Islet precursor cell (in vitro differentiated cells): ENCODE results near the gene THEMIS.
"Not testable (repeated sequence)": the region's sequence is repeated elsewhere in the genome, so short reads cannot be mapped to it uniquely, and the experiment has no call there.

Experiments
- DNase-seq: peaks from one replicate; pipeline ENCODE4 v3.0.0-alpha.2; 2018

The THEMIS gene, protein sequence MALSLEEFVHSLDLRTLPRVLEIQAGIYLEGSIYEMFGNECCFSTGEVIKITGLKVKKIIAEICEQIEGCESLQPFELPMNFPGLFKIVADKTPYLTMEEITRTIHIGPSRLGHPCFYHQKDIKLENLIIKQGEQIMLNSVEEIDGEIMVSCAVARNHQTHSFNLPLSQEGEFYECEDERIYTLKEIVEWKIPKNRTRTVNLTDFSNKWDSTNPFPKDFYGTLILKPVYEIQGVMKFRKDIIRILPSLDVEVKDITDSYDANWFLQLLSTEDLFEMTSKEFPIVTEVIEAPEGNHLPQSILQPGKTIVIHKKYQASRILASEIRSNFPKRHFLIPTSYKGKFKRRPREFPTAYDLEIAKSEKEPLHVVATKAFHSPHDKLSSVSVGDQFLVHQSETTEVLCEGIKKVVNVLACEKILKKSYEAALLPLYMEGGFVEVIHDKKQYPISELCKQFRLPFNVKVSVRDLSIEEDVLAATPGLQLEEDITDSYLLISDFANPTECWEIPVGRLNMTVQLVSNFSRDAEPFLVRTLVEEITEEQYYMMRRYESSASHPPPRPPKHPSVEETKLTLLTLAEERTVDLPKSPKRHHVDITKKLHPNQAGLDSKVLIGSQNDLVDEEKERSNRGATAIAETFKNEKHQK

GRCh38 chr6:127900935-127901334 lies at the start of gene THEMIS:
TSS of gene THEMIS (minus strand) at chr6:127901058. CDS start at chr6:127900932, 126 bp downstream.
- DNase-seq, result no peak

GRCh38 chr6:127949251-127949650 lies 48.4 kb upstream of the THEMIS start:
- no peak for DNase-seq

DNA sequence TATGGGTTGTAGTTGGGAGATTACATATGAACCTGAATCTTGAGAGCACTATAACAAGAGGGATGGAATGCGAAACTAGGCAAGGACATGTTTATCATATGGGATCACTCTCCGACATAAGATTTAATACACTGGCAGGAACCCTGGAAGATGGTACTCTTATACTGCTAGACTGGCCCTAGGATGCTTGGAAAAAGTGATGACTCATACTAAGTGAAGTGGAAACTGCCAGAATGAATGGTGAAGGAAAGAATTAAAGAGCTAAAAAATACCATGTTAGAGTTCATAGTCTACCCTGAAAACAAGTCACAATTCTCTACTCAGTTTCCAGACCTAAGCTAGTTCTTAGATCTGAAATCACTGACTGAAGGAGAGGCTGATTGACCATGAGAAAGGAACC lies 45.5 kb upstream of the THEMIS start:
- DNase-seq, result no peak

- DNase-seq, result no peak
These were observed 44.7 kb upstream of the THEMIS start for GRCh38 chr6:127945434-127946097.

- DNase-seq, result no peak
These were observed 40.4 kb upstream of the THEMIS start for GRCh38 chr6:127941228-127941627.

DNA sequence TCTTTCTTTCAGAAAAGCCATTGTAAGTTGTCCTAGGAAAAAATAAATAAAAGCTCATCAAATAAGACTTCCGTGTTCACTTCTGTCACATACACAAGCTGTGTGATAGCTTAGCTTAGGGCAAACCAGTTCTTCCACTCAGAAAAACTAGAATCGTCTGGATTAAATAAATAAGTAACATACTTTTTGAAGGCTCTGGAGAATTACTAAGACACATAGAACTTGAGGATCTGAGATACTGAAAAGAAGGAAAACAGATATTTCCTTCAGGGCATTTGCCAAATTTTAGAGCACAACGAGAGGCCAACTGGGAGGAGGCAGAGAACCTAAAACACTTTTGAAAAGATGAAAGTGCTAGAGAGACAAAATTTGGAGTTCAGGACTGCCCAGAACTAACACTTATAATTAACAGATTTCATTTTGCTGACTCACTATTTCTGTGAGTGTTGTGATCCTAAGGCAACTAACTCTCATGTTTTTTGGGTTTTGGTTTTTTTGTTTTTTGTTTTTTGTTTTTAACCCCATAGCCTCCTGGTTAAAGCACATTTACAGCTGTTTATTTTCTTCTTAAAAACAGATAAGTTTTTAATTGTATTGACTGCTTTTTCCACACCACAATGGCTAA lies 38.7 kb upstream of the THEMIS start:
- DNase-seq, result no peak

GRCh38 chr6:127938701-127939100 lies 37.8 kb upstream of the THEMIS start:
- no peak for DNase-seq

- DNase-seq, result no peak
These were observed 36.9 kb upstream of the THEMIS start for GRCh38 chr6:127937747-127938146.

- DNase-seq, result no peak
These were observed 36.2 kb upstream of the THEMIS start for GRCh38 chr6:127937102-127937501.

GRCh38 chr6:127934956-127935355 lies 34.1 kb upstream of the THEMIS start:
- no peak for DNase-seq

DNA sequence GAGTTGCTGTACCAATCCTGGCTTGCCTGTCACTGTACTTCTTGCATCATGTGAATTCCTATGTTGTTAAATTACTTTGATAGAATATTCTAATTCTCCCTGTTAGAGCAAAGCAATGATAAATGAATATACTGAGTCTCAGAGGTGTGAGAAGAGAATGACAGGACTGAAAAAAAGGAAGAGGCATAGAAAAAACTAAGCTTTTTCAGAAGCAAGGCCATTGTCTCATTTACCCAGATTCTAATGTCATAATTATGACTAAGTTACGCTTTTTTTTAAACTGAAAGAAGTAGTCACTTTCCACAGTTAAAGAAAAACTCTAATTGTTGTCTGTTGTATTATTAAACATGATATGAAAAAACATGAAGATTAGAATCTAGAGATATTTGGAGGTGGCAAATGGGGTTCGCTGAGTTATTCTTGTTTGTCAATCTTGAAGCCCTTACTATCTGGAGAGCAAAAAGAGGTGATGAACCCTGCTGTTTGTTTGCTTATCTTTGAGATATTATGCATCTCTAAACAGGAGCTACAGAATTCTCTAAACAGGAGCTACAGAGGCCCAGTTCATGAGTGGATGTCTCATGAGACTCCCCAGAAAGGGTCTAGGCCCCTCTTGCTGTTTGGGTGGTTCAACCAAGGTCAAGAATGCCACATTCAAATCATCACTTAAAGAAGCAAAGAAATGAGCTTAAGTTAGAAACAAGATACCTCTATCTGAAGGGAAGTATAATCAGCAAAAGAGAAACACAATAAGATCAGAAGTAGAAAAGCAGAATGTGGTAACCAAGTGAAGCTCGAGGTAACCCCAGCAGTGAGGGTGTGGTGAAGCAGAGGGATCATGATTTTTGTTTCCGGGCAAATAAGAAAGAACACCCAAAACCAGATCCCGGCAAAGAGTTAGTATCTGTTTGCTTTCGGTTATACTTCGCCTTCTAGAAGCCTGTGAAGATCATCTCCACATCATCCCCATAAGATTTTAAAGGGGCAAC lies 33.3 kb upstream of the THEMIS start:
- DNase-seq, result no peak

- DNase-seq, result no peak
These were observed 32.3 kb upstream of the THEMIS start for GRCh38 chr6:127933137-127933536.

DNA sequence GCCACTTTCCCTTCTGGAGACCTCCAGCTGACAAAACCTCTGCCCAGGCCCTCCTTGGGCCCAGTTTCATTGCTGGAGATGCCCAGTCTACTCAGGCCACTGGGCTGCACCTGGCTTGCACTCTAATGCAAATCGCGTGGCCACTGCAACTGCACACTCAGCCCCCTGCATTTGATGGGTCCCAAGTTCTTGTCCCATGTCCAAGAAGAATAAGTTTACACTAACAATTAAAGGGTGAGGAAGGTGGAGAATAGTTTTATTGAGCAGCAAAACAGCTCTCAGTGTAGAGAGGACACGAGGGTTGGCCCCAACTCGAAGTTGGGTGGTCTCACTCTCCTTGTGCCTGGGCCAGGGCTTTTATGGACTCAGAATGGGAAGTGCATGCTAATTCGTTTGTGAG lies 31.9 kb upstream of the THEMIS start:
- no peak for DNase-seq

- DNase-seq, result not testable (repeated sequence)
These were observed 25.6 kb upstream of the THEMIS start for GRCh38 chr6:127926441-127926840.

- no peak for DNase-seq
These were observed 23.6 kb upstream of the THEMIS start for GRCh38 chr6:127924440-127924839.

- DNase-seq, result no peak
These were observed 23.2 kb upstream of the THEMIS start for GRCh38 chr6:127924031-127924430.

DNA sequence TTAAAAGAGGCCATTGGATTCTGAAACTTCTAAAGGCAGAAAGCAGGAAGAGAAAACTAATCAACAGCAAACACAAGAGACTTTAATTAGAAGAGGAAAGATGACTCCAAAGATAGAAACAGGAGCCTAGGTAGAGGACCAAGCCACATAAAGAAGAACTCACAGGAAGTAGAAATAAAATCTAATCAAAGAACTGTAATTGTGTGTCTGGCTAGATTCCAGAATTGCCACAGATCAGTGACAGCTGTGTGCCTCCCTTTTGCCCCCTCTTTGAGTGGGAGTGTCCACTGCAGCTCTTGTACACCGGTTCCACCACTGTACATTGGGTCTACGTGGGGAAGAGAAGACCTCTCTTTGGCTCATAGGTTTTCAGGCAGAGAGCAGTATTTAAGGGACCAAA lies 22.3 kb upstream of the THEMIS start:
- DNase-seq, result no peak

DNA sequence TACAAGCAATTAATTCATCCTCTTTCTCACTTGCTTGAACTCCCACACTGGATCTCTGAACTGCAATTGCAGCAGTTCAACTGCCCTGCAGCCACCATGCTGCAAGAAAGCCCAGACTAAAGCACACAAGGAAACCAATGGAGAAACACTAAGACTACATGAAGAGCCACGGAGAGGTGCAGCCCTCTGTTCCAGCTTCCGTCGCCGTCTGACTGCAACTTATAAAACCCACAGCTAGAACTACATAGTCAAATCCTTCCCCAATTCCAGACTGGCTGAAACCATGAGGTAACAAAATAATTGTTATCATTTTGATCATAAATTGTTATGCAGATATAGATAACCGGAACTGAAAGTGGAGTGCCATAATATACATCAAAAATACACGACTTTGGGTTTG lies 21.1 kb upstream of the THEMIS start:
- DNase-seq, result no peak

GRCh38 chr6:127920804-127921203 lies 19.9 kb upstream of the THEMIS start:
- no peak for DNase-seq

DNA sequence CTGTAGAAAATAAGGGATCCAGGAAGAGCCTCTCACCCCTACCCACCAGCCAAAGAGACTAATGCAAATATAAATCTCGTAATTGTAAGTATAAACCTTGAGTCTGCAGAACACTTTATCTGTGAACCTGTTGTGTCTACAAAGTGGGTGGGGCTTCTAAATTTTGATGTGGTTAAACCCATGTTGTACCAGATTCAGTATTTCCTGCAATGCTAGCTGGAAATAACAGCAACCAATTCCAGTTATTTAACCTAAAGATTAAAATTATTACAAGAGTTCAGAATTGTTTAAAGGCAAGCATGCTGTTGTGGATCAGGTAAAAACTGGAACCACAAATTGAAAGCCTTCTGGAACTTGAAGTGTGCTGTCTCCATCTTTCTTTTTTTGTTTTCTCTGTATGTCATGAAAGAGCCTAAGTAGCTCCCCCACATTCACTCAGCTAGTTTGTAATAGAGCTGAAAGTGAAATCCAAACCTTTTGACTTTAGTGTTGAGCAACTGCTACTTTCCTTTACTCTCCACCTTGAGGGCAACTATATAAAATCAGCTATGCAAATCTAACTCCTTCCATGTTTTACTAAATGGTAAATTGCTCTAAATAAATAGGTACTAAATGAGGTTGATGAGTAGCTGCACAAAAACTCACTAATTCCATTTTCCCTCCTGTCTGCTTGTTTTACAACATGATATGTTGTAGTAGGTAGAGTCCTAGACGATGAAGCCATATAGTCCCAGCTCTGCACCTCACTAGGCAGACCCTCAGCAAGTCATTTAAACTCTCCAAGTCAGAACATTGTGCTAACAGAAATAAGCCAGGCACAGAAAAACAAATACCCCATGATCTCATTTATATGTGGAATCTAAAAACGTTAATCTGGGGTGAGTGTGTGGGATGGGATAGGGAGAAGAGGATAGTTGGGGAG lies 17.9 kb upstream of the THEMIS start:
- no peak for DNase-seq

DNA sequence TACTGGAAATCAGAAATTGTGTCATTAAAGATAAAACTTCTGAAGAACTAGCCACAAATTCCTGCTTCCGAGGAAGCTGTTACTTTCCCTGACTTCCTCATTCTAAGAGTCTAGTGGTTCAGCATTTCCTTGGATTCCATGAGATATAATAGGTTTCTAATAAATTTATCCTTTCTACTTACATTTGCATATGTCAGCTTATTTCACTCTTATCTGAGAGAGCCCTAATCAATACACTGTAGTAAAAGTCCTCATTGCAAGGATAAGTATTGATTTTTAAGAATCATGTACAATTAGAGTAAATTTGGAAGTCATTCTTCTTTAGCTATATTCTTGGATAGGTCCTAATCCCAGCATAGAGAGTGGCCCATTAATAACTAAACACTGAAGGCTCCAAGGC lies 16.9 kb upstream of the THEMIS start:
- no peak for DNase-seq
